ENCODE results near the gene NTM.

DNA sequence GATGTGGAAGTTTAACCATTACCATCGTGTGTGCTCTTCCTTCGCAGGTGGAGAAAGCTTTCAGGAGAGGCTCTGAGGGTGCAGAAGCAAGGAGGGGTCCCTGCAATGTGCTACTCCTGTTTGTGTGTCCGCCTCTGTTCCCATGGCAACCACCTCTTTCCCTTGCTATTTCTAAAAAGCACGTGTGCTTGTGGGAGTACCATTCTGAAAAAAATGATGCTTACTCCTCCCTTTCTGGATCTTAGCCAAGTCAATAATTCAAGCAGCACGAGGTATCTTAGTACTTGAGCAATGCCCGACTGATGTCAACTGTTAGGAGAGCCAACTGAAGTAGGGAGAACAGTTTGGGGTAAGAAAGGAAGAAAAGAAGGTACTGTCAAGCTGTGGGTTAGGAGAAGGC lies 628.7 kb downstream of the NTM start:
- TF ChIP-seq POLR2A (IDR thresholded peaks at IDR 0.05), result no peak
- TF ChIP-seq, protein P1, sequence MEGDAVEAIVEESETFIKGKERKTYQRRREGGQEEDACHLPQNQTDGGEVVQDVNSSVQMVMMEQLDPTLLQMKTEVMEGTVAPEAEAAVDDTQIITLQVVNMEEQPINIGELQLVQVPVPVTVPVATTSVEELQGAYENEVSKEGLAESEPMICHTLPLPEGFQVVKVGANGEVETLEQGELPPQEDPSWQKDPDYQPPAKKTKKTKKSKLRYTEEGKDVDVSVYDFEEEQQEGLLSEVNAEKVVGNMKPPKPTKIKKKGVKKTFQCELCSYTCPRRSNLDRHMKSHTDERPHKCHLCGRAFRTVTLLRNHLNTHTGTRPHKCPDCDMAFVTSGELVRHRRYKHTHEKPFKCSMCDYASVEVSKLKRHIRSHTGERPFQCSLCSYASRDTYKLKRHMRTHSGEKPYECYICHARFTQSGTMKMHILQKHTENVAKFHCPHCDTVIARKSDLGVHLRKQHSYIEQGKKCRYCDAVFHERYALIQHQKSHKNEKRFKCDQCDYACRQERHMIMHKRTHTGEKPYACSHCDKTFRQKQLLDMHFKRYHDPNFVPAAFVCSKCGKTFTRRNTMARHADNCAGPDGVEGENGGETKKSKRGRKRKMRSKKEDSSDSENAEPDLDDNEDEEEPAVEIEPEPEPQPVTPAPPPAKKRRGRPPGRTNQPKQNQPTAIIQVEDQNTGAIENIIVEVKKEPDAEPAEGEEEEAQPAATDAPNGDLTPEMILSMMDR (IDR thresholded peaks at IDR 0.05), result no peak
- TF ChIP-seq POLR2AphosphoS5 (IDR thresholded peaks at IDR 0.05), result no peak
